IPS DF 19.7 (cell line): ENCODE data around the gene PPHLN1.
"Not testable (repeated sequence)": the region's sequence is repeated elsewhere in the genome, so short reads cannot be mapped to it uniquely, and the experiment has no call there.

Experiments used
- DNase-seq: peaks from one replicate; pipeline ENCODE4 v3.0.0-alpha.2; 2013; ENCODE audit warnings: low read depth, low spot score

Gene PPHLN1

DNA sequence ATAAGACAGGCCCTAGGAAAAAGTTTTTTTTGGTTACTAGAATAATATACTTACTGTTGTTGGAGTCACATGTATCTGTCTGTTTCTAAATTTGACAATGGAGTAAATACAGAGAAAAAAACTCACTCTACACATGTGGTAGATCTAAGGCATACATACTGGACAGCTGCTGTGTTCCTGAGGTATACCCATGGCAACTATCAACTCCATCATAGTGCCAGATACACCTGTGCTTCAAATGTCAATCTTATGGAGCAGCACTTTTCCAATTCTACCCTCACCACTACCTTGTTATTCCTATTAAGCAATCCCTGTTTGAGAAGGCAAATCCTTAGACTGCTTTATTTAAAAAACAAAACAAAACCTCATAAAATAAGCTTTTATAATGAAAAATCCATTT is 3.4 kb upstream of the PPHLN1 start:
- DNase-seq = no peak

DNA sequence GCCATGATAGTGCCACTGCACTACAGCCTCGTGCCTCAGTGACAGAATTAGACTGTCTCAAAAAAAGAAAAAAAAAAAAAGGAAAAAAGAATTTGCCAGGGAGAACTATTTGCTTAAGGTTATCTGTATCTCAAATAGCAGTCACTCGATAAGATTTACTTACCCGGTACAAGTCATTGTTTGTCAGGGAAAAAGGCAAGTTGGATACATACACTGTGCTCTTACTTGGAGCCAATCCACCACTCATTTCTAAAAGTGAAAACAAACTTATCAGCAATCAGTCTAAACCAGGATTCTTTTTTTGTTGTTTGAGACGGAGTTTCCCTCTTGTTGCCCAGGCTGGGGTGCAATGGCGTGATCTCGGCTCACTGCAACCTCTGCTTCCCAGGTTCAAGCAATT is 2.1 kb upstream of the PPHLN1 start:
- no peak for DNase-seq

DNA sequence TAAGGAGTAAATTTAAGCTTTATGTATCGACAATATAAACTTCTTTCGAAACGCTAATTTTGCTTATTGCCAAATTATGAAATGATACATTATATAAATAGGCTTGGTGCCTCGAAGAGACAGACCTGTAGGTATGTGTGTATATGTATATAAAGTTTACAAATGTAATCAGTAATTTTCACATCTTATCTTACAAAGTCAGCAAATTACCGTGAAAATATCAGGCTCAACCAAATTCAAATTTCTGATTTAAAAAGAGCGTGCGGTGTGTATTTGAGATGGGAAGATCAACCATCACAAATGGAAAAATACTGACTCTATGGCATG is 678 bp upstream of the PPHLN1 start:
- no peak for DNase-seq

DNA sequence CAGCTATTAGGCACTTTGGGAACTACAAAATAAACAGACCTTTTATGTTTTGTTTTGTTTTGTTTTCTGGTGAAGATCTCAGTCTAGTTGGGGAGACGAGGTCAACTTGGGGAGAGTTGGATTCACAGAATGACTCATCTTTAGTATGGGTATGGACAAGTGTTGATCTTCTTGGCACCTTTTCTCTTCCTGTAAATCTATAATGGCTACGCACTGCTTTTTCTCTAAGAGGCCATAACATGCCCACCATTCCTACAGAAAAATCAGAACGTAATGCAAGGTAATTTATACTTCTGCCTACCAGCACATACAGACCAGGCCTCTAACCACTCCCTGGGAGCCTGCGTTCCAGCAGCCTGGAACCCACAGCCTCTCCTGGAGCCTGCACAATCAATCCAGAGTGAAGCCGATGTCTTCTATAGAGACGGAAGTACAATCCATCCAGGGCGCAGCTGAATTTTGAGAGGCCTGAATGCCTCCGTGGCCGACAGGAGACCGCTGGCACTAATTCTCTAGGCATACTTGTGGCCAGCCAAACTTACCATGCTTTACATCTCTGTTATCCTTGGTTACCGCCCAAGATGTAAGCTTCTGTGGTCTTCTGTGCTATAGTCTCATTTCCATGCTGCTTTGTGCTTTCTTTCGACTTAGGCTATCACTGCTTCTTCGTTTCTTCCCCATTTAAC is 717 bp downstream of the PPHLN1 start:
- DNase-seq = no peak

DNA sequence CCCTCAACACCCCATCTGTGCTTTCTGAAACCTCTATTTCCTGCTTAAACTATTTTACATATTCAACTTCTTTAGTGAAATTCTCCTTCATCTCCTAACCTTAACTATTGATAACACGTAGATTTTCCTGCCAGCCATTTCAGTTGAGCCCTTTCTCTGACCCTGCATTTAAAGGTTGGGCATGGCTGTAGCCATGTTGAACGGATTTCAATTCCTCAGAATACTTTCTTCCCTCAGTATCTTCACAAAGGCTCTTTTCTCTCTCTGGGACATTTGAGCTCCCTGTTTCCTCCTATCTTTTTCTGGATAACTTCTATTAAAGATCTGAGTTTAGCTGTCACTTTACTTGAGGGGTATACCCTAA is 1.2 kb downstream of the PPHLN1 start:
- DNase-seq = no peak

DNA sequence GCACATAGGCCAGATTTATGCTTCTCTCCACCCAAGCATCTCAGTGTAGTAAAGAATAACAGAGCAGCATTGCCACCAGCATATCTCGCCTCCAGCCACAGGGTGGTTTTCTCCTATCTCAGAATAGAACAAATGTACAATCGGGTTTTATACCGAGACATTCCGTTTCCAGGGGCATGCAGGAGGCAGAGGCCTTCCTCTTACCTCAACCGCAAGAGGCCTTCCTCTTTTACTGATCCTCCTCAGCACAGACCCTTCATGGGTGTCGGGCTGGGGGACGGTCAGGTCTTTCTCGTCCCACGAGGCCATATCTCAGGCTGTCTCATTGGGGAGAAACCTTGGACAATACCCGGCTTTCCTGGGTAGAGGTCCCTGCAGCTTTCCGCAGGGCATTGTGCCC is 4.1 kb downstream of the PPHLN1 start:
- DNase-seq = not testable (repeated sequence)

DNA sequence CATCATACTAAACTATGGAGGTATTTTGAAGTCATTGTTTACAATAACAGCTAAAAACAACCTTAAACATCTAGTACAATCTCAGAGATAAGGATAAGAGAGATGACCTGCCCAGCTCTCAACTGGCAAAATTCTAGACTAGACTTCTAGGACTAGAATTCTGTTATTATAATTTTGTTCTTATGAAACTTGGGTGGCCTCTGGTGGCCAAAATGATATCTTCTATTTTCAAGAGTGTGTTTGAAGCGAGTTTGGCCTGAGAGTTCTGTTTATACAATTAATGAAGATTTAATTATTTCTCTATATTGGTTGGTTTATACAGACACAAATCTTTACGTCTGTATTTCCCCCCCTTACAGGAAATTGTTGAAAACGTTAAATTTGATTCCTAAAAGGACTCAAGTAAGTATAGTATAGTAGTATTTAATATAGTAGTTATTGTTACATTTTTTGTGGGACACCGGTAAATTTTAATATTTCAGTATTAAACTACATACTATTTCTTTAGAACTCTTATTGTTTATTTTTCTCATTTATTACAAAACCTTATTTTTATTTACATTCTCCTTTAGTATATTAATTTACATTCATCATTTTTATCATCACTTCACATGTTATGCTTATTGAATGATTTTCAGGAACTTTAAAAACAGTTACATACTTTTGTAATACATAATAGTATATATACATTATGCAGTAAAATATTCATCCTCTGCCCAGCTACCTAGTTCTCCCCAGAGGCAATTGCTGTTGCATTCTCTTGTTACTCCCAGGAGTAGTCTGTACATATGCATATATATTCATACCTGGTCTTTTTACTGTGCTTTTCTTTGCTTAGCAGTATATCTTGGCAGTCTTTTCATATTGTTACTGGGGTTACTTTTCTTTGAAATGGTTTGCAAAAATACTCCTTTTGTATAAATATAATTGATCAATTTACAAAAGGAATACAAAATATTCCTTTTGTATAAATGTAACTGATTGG is 6.6 kb downstream of the PPHLN1 start:
- no peak for DNase-seq

DNA sequence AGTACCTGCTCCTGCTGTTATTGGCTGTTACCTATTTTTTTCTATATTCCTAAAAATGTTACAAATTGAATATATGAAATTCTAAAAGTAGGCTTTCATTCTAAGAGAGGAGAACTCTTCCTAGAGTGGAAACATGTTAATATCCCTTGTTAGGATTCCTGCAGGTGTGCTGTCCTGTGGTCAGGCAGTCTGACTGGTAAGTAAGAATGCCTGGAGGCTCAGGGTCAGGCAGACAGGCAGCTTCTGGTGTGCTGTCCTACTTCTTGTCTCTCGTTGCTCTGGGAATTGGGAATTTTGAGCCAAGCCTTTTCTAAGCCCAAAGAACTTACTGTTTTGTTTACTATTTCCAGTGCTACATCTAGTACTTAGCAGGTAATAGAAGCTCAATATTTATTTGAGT is 10.3 kb downstream of the PPHLN1 start:
- no peak for DNase-seq

DNA sequence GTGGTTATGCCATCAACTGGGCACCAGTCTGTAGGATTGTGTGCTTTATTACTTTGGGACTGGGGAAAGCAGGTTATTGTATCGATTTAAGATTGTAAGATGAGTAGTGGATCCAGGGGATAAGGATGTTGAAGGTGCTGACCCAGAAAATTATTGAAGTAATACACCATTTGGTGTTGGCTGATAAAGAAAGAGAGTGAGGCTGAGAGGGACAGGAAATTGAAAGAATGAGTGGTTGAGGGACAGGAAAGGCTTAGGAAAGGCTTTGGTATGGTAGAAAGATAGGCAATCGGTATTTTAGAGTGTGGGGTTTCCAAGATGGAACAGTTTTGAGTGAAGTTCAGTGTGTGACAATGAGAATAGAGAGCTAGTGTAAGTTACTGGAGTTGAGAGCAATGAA is 12.3 kb downstream of the PPHLN1 start:
- DNase-seq = no peak

DNA sequence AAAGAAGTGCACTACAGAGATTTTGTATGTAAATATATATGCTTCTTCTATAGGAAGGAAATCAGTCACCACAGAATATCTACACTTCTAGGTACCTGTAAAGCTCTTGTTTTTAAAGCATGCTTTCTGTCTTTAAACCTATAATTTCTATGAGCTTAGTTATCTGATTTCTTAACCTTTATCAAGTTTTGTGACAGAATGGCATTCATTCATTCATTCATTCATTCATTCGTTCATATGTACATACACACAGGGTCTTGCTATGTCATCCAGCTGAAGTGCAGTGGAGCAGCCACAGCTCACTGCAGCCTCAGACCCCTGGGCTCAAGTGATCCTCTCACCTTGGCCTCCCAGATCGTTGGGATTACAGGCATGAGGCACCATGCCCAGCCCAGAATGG is 16.1 kb downstream of the PPHLN1 start:
- no peak for DNase-seq

DNA sequence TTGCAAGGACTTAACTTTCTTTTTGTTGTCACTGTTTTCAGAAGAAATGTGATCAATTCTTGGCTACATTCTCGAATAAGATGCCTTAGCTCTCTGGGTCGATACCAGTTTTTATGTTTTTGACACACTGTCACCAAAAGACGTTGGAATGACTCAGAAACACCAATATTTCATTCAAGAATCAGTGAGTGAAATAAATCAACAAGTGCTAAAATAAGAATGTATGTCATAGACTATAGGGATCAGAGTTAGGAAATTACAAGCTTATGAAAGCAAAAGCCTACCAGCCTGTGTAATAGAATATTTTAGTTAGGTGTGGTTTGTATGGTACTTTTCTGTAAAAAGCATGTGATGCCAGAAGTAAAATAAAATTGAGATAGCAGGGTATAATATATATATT is 17.8 kb downstream of the PPHLN1 start:
- no peak for DNase-seq

DNA sequence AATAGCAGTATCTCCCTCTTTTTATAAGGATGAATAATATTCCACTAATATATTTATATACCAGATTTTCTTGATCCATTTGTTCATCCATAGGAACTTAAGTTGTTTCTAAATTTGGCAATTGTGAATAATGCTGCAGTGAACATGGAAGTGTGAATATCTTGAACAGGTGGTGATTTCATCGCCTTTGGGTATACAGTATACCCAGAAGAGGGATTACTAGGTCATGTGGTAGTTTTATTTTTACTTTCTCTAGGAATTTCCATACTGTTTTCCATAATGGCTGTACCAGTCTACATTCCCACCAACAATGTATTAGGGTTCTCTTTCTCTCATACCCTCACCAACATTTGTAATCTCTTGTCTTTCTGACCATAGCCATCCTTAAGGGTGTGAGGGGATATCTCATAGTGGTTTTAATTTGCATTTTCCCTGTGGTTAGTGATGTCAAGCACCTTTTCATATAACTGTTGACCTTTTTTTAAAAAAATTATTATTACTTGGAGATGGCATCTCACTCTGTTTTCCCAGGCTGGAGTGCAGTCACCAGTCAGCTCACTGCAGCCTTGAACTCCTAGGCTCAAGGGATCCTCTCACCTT is 20.5 kb downstream of the PPHLN1 start:
- no peak for DNase-seq

DNA sequence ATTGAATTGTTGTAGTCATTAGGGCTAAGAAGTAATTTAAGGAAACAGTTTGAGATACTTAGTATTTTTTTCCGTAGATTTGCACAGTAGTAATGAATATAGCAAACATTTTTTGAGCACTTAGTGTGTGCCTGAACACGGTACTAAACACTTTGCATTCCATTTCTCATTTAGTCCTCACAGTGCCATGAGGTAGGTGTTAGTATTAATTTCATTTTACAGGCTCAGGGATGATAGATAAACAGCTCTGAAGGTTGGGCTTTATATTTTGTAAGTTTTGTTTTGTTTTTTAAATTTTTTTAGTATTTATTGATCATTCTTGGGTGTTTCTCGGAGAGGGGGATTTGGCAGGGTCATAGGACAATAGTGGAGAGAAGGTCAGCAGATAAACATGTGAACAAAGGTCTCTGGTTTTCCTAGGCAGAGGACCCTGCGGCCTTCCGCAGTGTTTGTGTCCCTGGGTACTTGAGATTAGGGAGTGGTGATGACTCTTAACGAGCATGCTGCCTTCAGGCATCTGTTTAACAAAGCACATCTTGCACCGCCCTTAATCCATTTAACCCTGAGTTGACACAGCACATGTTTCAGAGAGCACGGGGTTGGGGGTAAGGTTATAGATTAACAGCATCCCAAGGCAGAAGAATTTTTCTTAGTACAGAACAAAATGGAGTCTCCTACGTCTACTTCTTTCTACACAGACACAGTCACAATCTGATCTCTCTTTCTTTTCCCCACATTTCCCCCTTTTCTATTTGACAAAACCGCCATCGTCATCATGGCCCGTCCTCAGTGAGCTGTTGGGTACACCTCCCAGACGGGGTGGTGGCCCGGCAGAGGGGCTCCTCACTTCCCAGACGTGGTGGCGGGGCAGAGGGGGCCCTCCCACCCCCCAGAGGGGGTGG is 23.4 kb downstream of the PPHLN1 start:
- not testable (repeated sequence) for DNase-seq

DNA sequence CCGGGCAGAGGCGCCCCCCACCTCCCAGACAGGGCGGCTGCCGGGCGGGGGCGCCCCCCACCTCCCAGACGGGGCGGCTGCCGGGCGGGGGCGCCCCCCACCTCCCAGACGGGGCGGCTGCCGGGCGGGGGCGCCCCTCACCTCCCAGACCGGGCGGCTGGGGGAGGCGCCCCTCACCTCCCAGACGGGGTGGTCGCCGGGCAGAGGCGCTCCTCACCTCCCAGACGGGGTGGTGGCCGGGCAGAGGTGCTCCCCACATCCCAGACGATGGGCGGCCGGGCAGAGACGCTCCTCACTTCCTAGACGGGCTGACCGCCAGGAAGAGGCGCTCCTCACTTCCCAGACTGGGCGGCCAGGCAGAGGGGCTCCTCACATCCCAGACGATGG is 24.0 kb downstream of the PPHLN1 start:
- not testable (repeated sequence) for DNase-seq

DNA sequence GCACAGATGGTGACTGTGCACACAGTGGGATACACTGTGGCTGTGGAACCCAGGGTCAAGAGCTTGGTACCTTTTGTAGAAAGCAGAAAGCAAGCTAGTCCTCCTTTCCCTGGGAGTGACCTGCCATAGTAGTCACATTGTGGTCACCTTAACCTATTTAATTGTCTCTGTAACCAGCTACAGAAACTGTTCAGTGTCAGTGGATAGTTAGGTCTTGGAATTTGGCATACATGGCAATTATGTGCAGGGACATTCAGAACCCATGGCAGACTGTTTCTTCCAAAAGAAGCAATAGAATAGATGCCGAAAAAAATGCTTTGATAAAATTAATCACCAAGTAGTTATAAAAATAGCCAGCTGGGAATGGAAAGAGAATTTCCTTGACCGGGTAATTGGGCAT is 30.4 kb downstream of the PPHLN1 start:
- no peak for DNase-seq

DNA sequence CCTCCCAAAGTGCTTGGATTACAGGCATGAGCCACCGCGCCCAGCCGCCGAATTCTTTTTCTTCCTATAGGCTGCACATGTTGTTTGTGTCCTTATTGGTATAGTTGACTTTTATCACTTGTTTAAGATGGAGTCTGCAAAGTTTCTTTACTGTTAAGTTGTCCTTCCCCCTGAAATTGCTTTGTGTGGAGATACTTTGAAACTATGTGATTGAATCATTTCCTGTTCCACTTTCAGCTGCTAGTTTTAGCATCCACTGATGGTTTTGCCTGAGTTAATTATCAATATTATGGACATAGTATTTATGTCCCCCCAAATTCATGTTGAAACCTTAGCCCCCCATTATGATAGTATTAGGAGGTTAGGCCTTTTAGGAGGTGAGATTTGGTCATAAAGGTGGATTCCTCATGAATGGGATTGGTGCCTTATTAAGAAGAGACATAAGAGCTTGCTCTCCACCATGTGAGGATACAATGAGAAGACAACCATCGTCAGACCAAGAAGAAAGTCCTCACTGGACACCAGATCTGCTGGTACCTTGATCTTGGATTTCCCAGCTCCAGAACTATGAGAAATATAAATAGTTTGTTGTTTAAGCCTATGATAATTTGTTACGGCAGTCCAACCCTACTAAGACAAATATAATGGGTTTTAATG is 34.9 kb downstream of the PPHLN1 start:
- DNase-seq = no peak

DNA sequence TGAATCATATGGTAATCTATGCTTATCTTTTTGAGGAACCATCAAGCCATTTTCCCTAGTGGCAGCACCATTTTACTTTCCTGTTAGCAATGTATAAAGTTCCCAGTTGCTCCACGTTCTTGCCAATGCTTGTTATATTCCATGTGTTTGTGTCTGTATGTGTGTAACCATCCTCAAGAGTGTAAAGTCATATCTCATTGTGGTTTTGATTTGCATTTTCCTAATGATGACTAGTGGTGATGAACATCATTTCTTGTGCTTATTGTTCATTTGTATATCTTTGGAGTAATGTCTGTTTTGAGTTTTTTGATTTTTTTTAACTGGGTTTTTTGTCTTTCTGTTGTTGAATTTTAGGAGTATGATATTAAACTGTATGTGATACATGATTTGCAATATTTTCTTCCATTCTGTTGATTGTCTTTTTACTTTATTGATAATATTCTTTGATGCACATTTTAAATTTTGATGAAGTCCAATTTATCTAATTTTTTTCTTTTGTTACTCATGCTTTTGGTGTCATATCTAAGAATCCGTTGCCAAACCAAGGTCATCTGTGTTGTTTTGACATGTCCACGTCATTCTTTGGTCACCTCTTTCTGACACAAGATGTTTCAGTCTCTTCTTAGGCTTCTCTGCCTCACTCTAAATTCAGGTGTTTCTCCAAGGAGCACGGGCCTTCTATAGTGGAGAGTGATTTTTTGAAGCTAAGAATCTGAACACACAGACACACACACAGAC is 36.1 kb downstream of the PPHLN1 start:
- DNase-seq = no peak

DNA sequence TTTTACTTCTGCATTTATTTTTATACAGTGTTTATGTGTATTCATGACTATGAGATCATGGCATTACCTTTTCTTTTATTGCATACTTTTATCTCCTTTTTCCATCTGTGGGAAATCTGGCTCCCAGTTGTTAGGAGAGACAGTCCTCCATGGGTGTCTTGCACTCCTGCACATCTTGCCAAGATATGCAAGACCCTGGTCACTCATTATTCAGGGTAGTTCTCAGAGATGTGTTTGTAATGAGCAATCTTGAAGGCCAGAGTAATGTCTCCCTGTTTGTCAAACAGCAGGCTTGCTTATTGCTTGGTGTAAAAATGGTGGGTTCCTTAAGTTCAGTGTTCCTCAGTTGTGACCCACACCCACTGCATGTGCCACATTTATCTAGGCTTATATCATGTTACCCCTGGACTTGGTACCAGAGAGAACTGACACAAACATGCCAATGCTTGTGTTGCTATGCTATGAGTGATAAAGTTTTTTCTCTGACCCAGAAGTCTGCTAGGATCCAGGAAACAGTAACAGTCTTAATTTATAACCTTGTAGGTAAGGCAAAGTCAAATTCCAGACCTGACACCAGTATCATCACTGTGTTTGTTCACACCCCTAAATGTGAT is 36.8 kb downstream of the PPHLN1 start:
- no peak for DNase-seq

DNA sequence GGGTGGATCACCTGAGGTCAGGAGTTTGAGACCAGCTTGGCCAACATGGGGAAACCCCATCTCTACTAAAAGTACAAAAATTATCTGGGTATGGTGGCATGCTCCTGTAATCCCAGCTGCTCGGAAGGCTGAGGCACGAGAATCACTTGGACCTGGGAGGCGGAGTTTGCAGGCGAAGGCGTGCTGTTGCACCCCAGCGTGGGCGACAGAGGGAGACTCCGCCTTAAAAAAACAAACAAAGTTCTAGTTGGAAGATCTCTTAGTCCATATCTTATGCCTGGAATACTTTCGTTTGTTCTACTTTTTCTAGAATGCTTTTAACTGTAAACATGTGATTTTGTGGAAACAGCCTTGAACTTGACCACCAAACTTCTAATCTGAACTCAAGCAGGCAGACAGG is 38.7 kb downstream of the PPHLN1 start:
- DNase-seq = no peak

DNA sequence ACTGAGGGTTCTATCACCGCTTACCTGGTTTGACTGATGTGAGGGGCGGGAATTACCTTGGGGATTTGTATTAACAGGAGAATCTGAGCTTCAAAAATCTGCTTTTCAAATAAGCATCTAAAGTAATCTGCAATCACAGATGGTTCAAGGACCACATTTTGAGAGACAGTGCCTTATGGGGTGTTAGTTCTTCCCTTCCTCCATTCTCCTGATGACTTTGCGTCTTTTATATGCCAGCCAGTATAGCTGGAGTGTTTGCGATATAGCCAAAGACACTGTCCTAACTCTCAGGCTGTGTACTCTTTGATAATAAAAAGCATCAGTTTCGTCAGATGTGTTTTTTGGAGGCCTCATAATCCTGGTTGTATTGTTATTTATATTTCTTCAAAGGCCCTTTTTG is 39.5 kb downstream of the PPHLN1 start:
- no peak for DNase-seq
